HepG2 (cell line): ENCODE results near the gene LEMD2. TPM values are rescaled to one million over a fixed set of nuclear protein-coding genes. Genes with fewer than 3 reads are reported as not detected.

Experiments used
- BRCA1 ChIP-seq: sonication (generic); formaldehyde crosslinking; IDR thresholded peaks from 2 replicates; pipeline ENCODE4 v1.4.0; 2020; ENCODE audit warnings: missing genetic modification reagents
- CEBPG ChIP-seq: IDR thresholded peaks from 2 replicates; pipeline ENCODE4 v1.6.1; 2016
- CENPBD1 ChIP-seq: sonication (generic); formaldehyde crosslinking; IDR thresholded peaks from 2 replicates; pipeline ENCODE4 v1.8.0; 2022; ENCODE audit warnings: missing genetic modification reagents, low read depth, mild to moderate bottlenecking, borderline replicate concordance
- CHCHD3 ChIP-seq: sonication (generic); formaldehyde crosslinking; IDR thresholded peaks from 2 replicates; pipeline ENCODE4 v1.8.0; 2022; ENCODE audit warnings: mild to moderate bottlenecking, missing genetic modification reagents, moderate library complexity
- CREBL2 ChIP-seq: sonication (generic); formaldehyde crosslinking; IDR thresholded peaks from 2 replicates; pipeline ENCODE4 v1.8.1; 2023; ENCODE audit warnings: missing genetic modification reagents, mild to moderate bottlenecking, borderline replicate concordance
- HMG20A ChIP-seq: IDR thresholded peaks from 2 replicates; pipeline ENCODE4 v1.6.1; 2016; ENCODE audit warnings: borderline replicate concordance
- HMGXB3 ChIP-seq: sonication (generic); formaldehyde crosslinking; IDR thresholded peaks from 2 replicates; pipeline ENCODE4 v1.4.0; 2020; ENCODE audit warnings: missing genetic modification reagents, borderline replicate concordance
- HOXA9 ChIP-seq: sonication (generic); formaldehyde crosslinking; IDR thresholded peaks from 2 replicates; pipeline ENCODE4 v1.8.1; 2022; ENCODE audit warnings: missing genetic modification reagents, mild to moderate bottlenecking, moderate library complexity, borderline replicate concordance
- IKZF5 ChIP-seq: IDR thresholded peaks from 2 replicates; pipeline ENCODE4 v1.6.1; 2018; ENCODE audit warnings: missing genetic modification reagents, mild to moderate bottlenecking, missing compliant biosample characterization
- IRF1 ChIP-seq: sonication (generic); formaldehyde crosslinking; IDR thresholded peaks from 2 replicates; pipeline ENCODE4 v1.4.0; 2020; ENCODE audit warnings: low read depth, mild to moderate bottlenecking, missing genetic modification reagents
- KDM5A ChIP-seq: fragments of 200-600 bp; sonication (generic); IDR thresholded peaks from 2 replicates; pipeline ENCODE4 v1.7.0; 2018; ENCODE audit warnings: antibody characterized with exemption, mild to moderate bottlenecking, low read length, borderline replicate concordance
- NCOA5 ChIP-seq: sonication (generic); formaldehyde crosslinking; IDR thresholded peaks from 2 replicates; pipeline ENCODE4 v1.4.0; 2020; ENCODE audit warnings: missing genetic modification reagents
- POLR2AphosphoS2 ChIP-seq: IDR thresholded peaks from 2 replicates; pipeline ENCODE4 v1.6.1; 2011; ENCODE audit warnings: low read depth, low read length, improper control_type of control experiment
- SAFB2 ChIP-seq: sonication (generic); formaldehyde crosslinking; IDR thresholded peaks from 2 replicates; pipeline ENCODE4 v1.5.1; 2020; ENCODE audit warnings: missing genetic modification reagents, low read depth, mild to moderate bottlenecking, borderline replicate concordance
- SRSF1 ChIP-seq: fragments of 200-400 bp; formaldehyde crosslinking; optimal IDR thresholded peaks from 2 replicates; pipeline ENCODE3; 2017; ENCODE audit warnings: mild to moderate bottlenecking, low read depth, low read length, moderate library complexity
- THAP11 ChIP-seq: IDR thresholded peaks from 2 replicates; pipeline ENCODE4 v1.6.1; 2016; ENCODE audit warnings: missing biosample characterization, missing genetic modification reagents
- ZBTB25 ChIP-seq: IDR thresholded peaks from 2 replicates; pipeline ENCODE4 v1.6.1; 2018; ENCODE audit warnings: missing genetic modification reagents
- ZNF251 ChIP-seq: sonication (generic); formaldehyde crosslinking; IDR thresholded peaks from 2 replicates; pipeline ENCODE4 v1.9.0; 2021; ENCODE audit warnings: mild to moderate bottlenecking, missing genetic modification reagents
- ZNF501 ChIP-seq: sonication (generic); formaldehyde crosslinking; IDR thresholded peaks from 2 replicates; pipeline ENCODE4 v1.5.1; 2020; ENCODE audit warnings: mild to moderate bottlenecking, moderate library complexity, missing genetic modification reagents
- ZNF550 ChIP-seq: sonication (generic); formaldehyde crosslinking; IDR thresholded peaks from 2 replicates; pipeline ENCODE4 v1.4.0; 2020; ENCODE audit warnings: mild to moderate bottlenecking, missing genetic modification reagents, borderline replicate concordance
- ZNF563 ChIP-seq: sonication (generic); formaldehyde crosslinking; IDR thresholded peaks from 2 replicates; pipeline ENCODE4 v1.8.0; 2022; ENCODE audit warnings: mild to moderate bottlenecking, moderate library complexity, missing genetic modification reagents
- ZNF619 ChIP-seq: sonication (generic); formaldehyde crosslinking; IDR thresholded peaks from 2 replicates; pipeline ENCODE4 v1.4.0; 2020; ENCODE audit warnings: mild to moderate bottlenecking, missing genetic modification reagents
- ZNF724P ChIP-seq: sonication (generic); formaldehyde crosslinking; IDR thresholded peaks from 2 replicates; pipeline ENCODE4 v1.8.0; 2022; ENCODE audit warnings: missing genetic modification reagents, borderline replicate concordance
- ZNF768 ChIP-seq: sonication (generic); formaldehyde crosslinking; IDR thresholded peaks from 2 replicates; pipeline ENCODE4 v1.4.0; 2020; ENCODE audit warnings: missing genetic modification reagents
- polyA plus RNA-seq, 8 experiments: library from polyadenylated mRNA; depleted of rRNA in 3 of 8; stranded (reverse) in 7 of 8; unstranded in 1 of 8; fragments of >200 nt; fragmentation: Illumina TruSeq in 4 of 8; extraction: Trizol in 4 of 8; gene quantifications; 2 replicates each; pipeline versions ENCODE4 v1.2.1 to v1.2.3, GENCODE V29; 2011 to 2016; ENCODE audit warnings: low read depth in 4 of 8, missing spikeins in 1 of 8, mixed read lengths in 1 of 8; ENCODE audit not compliant: insufficient read depth in 1 of 8
- total RNA-seq, 5 experiments: library from RNA; depleted of rRNA; stranded (reverse); fragments of >200 nt; fragmentation: Illumina TruSeq; extraction: Trizol; gene quantifications; 2 replicates each; pipeline ENCODE4 v1.2.3, GENCODE V29; 2016; ENCODE audit warnings: low read depth in 1 of 5

LEMD2 gene
- total and polyA plus RNA-seq, 2 of the 13 experiments (the other 11 are each of a cell fraction or from before 2014, with no cell fraction given): 45.2 to 62.9 TPM

GRCh38 chr6:33740204-33740608 lies 48.7 kb downstream of the LEMD2 start (continued):
- TF ChIP-seq HMGXB3 (CRISPR knock-in tag) (no peak), IRF1 (no peak), HMG20A (CRISPR knock-in tag) (no peak), NCOA5 (CRISPR knock-in tag) (no peak), ZNF501 (CRISPR knock-in tag) (no peak), HOXA9 (no peak), ZNF563 (CRISPR knock-in tag) (no peak), ZNF768 (CRISPR knock-in tag) (no peak), SAFB2 (no peak), POLR2AphosphoS2 (no peak), ZNF619 (CRISPR knock-in tag) (no peak), IKZF5 (CRISPR knock-in tag) (0 out of 2 replicates have a peak, but pooled peaks have one; percentile 38), KDM5A (no peak), ZNF251 (CRISPR knock-in tag) (no peak), CEBPG (CRISPR knock-in tag) (peak; percentile 97), CREBL2 (CRISPR knock-in tag) (no peak), CENPBD1 (CRISPR knock-in tag) (no peak), CHCHD3 (CRISPR knock-in tag) (no peak), ZBTB25 (CRISPR knock-in tag) (no peak; the same call in 1 of the 2 replicates), ZNF550 (CRISPR knock-in tag) (no peak; the same call in 1 of the 2 replicates), SRSF1 (no peak), BRCA1 (CRISPR knock-in tag) (no peak), THAP11 (CRISPR knock-in tag) (peak; percentile 47; the same call in 1 of the 2 replicates), ZNF724P (no peak)
